Peyer's patch (tissue), 4 donors: Measurements from ENCODE around the gene ABCB8.

Source experiments
- POLR2A ChIP-seq, 2 donors: fragments of 450-650 bp; IDR thresholded peaks; one replicate each; pipeline ENCODE4 v1.5.1; 2017; ENCODE audit warnings: antibody characterized with exemption in 2 of 2, mild to moderate bottlenecking in 2 of 2, moderate library complexity in 2 of 2
- TF ChIP-seq, protein P1 (sequence below), 6 experiments: fragments of 450-650 bp in 4 of 6; fragments of 200-600 bp in 2 of 6; sonication (generic) in 1 of 6; IDR thresholded peaks; one replicate each; pipeline ENCODE4 v1.5.1; 2017 to 2019; ENCODE audit warnings: antibody characterized with exemption in 6 of 6, mild to moderate bottlenecking in 3 of 6, moderate library complexity in 1 of 6

DNA sequence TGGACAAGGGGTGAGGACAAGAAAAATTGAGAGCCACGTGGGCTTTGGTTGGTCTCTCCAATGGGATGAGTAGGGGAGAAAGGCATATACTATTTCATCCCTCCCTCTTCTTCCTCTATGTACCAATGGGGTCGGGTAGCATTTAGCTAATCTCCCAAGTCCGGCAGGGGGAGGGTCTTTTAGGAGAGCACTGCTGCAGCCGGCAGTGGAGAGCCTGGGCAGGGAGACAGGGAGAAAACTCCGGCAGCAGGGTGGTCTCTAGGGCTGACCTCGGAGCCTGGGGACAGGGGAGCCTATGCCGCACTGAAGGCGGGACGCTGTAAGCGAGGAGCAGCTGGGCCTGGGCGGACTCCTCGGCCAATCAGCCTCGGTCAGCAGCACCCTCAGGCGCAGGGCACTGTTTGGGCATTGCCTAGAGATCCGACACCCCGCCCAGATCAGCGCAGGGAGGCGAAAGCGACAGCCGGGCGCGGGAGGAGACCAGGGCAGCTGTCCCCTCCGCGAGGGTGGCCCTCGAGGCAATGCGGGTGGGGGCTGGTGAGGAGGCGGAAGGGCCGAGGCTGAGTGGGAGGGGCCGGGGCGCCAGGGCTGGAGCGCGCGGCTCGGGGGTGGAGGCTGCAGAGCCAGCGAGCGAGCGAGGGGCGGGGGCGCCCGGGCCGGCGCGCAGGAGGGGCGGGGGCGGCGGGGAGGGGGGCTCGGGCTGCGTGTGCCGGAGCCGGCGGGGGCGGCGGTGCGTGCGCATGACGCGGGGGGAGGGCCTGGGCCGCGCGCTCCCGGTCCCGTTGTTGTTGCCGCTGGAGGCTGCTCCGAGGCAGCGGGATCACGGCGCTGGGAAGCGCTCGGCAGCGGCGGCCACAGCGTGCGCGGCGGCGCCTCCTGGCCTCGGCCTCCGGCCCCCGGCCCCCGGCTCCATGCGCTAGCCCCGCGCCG is 57.7 kb downstream of the ABCB8 start, which contains the start of gene AGAP3:
- TF ChIP-seq, protein P1, sequence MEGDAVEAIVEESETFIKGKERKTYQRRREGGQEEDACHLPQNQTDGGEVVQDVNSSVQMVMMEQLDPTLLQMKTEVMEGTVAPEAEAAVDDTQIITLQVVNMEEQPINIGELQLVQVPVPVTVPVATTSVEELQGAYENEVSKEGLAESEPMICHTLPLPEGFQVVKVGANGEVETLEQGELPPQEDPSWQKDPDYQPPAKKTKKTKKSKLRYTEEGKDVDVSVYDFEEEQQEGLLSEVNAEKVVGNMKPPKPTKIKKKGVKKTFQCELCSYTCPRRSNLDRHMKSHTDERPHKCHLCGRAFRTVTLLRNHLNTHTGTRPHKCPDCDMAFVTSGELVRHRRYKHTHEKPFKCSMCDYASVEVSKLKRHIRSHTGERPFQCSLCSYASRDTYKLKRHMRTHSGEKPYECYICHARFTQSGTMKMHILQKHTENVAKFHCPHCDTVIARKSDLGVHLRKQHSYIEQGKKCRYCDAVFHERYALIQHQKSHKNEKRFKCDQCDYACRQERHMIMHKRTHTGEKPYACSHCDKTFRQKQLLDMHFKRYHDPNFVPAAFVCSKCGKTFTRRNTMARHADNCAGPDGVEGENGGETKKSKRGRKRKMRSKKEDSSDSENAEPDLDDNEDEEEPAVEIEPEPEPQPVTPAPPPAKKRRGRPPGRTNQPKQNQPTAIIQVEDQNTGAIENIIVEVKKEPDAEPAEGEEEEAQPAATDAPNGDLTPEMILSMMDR (IDR thresholded peaks at IDR 0.05): peak in 1 of 6 experiments; percentile 5
- peak; percentile 28 to 66 for TF ChIP-seq POLR2A (IDR thresholded peaks at IDR 0.05)
